ENCODE results near the gene ST3GAL3.

DNA sequence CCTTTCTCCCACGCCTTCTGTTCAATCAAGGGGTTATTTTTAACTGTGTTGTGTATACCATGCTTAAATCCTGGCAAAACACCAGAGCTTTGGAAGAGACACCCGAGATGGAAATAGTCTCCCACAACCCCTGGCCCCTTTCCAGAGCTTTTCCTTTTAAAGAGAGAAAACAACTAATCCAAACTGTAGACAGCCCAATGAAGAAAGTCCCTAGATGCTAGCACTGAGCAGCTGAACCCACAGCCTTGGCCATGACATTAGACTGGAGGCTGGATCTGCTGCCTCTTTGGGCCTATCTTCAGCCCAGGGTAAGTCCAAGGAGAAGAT is 161.4 kb downstream of the ST3GAL3 start:
- no peak for TF ChIP-seq CEBPB (IDR thresholded peaks at IDR 0.05; ENCODE audit: borderline replicate concordance in 1 of 2, low read depth in 2 of 2, low read length in 2 of 2)
- TF ChIP-seq POLR2A (IDR thresholded peaks at IDR 0.05; ENCODE audit: low read depth, low read length), result no peak
- TF ChIP-seq CTCF (IDR thresholded peaks at IDR 0.05 in 2 of 3, conservative IDR thresholded peaks at IDR 0.05 in 1 of 3; ENCODE audit: control insufficient read depth in 2 of 3, extremely low read depth in 1 of 3, insufficient read depth in 1 of 3, low read depth in 3 of 3, low read length in 3 of 3), result no peak
- TF ChIP-seq SP1 (IDR thresholded peaks at IDR 0.05; ENCODE audit: low read depth, low read length), result no peak
- no peak for TF ChIP-seq IKZF2 (IDR thresholded peaks at IDR 0.05)
- no peak for TF ChIP-seq BCL3 (IDR thresholded peaks at IDR 0.05; ENCODE audit: borderline replicate concordance, insufficient read depth, low read depth, low read length, poor library complexity, severe bottlenecking)

Data from GM12878 (cell line).